ENCODE data around the gene BIRC3.

- TF ChIP-seq CTCF (IDR thresholded peaks at IDR 0.05; ENCODE audit: low read length) (no peak), EZH2 (IDR thresholded peaks at IDR 0.05; ENCODE audit: borderline replicate concordance, low read length) (no peak)
These were observed 34.2 kb upstream of the BIRC3 start for GRCh38 chr11:102283116-102283485.

Data from OCI-LY1 (cell line).